ENCODE results near the gene KCTD1. TPM values are rescaled to one million over a fixed set of nuclear protein-coding genes. Genes with fewer than 3 reads are reported as not detected.

KCTD1 gene
- total RNA-seq, 1 donor from 2014 or later, result 17.1 TPM

DNA sequence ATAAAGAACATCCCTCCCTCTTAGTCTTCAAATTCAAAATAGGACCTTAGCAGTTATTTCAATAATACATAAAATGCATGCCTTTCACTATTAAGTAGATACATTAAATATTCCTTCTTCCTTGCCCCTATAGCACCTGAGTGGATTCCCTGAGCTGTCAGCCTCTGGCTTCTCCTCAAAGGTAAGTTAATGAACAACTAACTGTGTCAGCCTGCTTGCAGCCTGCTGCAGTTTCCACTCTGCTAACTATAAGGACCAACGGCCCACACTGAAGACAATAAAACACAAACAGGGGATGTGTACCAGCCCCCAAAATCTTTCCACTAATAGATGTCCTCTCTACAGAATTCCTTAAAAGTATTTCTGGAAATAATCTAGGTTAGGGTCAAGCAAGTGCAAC is 5.0 kb downstream of the KCTD1 start:
- peaks cover 2% of the 10 kb centered on the region for H3K9me3 Mint-ChIP-seq
- no peak for TF ChIP-seq EZH2phosphoT487 (IDR thresholded peaks at IDR 0.05)
- TF ChIP-seq, protein P1, sequence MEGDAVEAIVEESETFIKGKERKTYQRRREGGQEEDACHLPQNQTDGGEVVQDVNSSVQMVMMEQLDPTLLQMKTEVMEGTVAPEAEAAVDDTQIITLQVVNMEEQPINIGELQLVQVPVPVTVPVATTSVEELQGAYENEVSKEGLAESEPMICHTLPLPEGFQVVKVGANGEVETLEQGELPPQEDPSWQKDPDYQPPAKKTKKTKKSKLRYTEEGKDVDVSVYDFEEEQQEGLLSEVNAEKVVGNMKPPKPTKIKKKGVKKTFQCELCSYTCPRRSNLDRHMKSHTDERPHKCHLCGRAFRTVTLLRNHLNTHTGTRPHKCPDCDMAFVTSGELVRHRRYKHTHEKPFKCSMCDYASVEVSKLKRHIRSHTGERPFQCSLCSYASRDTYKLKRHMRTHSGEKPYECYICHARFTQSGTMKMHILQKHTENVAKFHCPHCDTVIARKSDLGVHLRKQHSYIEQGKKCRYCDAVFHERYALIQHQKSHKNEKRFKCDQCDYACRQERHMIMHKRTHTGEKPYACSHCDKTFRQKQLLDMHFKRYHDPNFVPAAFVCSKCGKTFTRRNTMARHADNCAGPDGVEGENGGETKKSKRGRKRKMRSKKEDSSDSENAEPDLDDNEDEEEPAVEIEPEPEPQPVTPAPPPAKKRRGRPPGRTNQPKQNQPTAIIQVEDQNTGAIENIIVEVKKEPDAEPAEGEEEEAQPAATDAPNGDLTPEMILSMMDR (IDR thresholded peaks at IDR 0.05), result no peak
- TF ChIP-seq EZH2 (IDR thresholded peaks at IDR 0.05), result no peak
- peaks cover 35% of the 10 kb centered on the region for H3K27me3 ChIP-seq
- DNase-seq (ENCODE audit: low spot score), result no peak
- H2AFZ ChIP-seq (replicated peaks), result no peak overlapping the region
- H3K4me1 Mint-ChIP-seq, result peaks cover 63% of the 10 kb centered on the region
- H3K27ac Mint-ChIP-seq, result no peak overlapping the region
- H4K20me1 ChIP-seq (ENCODE audit: low read depth), result peaks cover 63% of the 10 kb centered on the region
- no peak overlapping the region for H3K9ac ChIP-seq
- H3F3A ChIP-seq (ENCODE audit: low read depth), result peaks cover 12% of the 10 kb centered on the region
- H3K27ac ChIP-seq, result no peak overlapping the region
- no peak overlapping the region for H3K4me3 Mint-ChIP-seq
- peaks cover 32% of the 10 kb centered on the region for H3K4me1 ChIP-seq
- peaks cover 31% of the 10 kb centered on the region for H3K79me2 ChIP-seq (ENCODE audit: low read depth)
- H3K27me3 Mint-ChIP-seq (ENCODE audit: insufficient read depth, low read depth), result no peaks in the 10 kb centered on the region
- no peak overlapping the region for H3K4me3 ChIP-seq
- H3K36me3 Mint-ChIP-seq, result peaks cover 12% of the 10 kb centered on the region
- H3K9me3 ChIP-seq (ENCODE audit: low read depth), result no peaks in the 10 kb centered on the region
- no peak overlapping the region for H3K4me2 ChIP-seq
- no peaks in the 10 kb centered on the region for H3K36me3 ChIP-seq

DNA sequence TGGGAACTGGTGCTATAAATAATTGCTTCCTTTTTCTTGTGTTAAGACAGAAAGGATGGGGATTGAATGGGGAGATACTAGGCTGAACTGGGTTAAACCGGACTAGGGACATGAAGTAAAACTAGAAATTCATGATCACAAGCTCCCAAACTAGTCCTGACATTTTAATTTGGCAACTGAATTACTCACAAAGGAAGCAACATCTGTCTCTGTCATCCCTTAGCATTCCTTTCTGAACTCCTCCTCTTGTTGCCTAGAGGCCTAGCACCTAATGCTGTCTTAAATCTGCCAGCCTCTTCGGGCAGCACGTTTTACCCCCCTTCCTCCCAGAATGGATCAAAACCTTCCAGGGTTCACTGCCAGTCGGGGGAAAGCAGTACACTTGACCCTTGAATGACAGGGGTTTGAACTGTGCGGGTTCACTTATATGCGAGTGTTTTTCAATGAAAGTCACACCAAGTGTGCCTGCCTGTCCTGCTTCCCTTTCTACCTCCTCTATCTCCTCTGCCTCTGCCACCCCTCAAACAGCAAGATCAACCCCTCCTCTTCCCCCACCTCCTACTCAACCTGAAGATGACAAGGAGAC is 8.2 kb downstream of the KCTD1 start:
- Histone ChIP-seq H3K79me2 (ENCODE audit: low read depth) (peaks cover 17% of the 10 kb centered on the region), H3K27ac (no peak overlapping the region), H3K9ac (no peak overlapping the region), H4K20me1 (ENCODE audit: low read depth) (peaks cover 38% of the 10 kb centered on the region), H3F3A (ENCODE audit: low read depth) (no peaks in the 10 kb centered on the region), H2AFZ (replicated peaks) (no peak overlapping the region), H3K9me3 (ENCODE audit: low read depth) (no peaks in the 10 kb centered on the region), H3K27me3 (peaks cover 2% of the 10 kb centered on the region), H3K4me1 (peaks cover 7% of the 10 kb centered on the region), H3K36me3 (no peaks in the 10 kb centered on the region), H3K4me3 (no peak overlapping the region), H3K4me2 (no peak overlapping the region)
- H3K9me3 Mint-ChIP-seq, result no peaks in the 10 kb centered on the region
- H3K27ac Mint-ChIP-seq, result no peak overlapping the region
- TF ChIP-seq EZH2 (IDR thresholded peaks at IDR 0.05), result no peak
- TF ChIP-seq, protein P1 (IDR thresholded peaks at IDR 0.05), result no peak
- TF ChIP-seq EZH2phosphoT487 (IDR thresholded peaks at IDR 0.05), result no peak
- peaks cover 8% of the 10 kb centered on the region for H3K36me3 Mint-ChIP-seq
- no peak overlapping the region for H3K4me3 Mint-ChIP-seq
- no peak for DNase-seq (ENCODE audit: low spot score)
- peaks cover 40% of the 10 kb centered on the region for H3K4me1 Mint-ChIP-seq
- no peaks in the 10 kb centered on the region for H3K27me3 Mint-ChIP-seq (ENCODE audit: insufficient read depth, low read depth)

DNA sequence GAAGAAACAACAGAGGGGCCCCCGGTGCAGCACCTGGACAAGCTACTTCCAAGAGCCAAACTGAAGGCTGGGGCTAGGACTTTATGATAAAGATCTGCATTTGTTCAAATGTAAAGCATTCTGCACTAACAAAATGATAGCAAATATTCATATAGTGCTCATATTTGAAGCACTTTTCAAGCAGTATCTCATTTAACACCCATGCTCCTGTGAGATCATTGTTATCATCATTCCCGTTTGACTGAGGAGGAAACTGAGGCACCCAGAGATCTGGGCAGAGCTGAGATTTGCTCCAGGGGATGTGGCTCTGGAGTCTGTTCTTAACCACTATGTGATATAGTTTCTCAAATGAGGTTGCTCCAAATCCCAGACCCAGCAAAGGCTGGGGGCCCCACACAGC is 9.8 kb downstream of the KCTD1 start:
- TF ChIP-seq EZH2phosphoT487 (IDR thresholded peaks at IDR 0.05) (no peak), EZH2 (IDR thresholded peaks at IDR 0.05) (no peak)
- TF ChIP-seq, protein P1 (IDR thresholded peaks at IDR 0.05), result no peak
- H3K9ac ChIP-seq, result no peak overlapping the region
- DNase-seq (ENCODE audit: low spot score), result no peak
- no peaks in the 10 kb centered on the region for H3K36me3 ChIP-seq
- H2AFZ ChIP-seq (replicated peaks), result no peak overlapping the region
- H3K4me1 Mint-ChIP-seq, result peaks cover 24% of the 10 kb centered on the region
- H3K4me3 Mint-ChIP-seq, result no peak overlapping the region
- H3K27ac Mint-ChIP-seq, result no peak overlapping the region
- no peaks in the 10 kb centered on the region for H3K27me3 Mint-ChIP-seq (ENCODE audit: insufficient read depth, low read depth)
- H3K9me3 ChIP-seq (ENCODE audit: low read depth), result no peaks in the 10 kb centered on the region
- no peaks in the 10 kb centered on the region for H3K27me3 ChIP-seq
- H3K36me3 Mint-ChIP-seq, result peaks cover 8% of the 10 kb centered on the region
- H3K4me3 ChIP-seq, result no peak overlapping the region
- H3F3A ChIP-seq (ENCODE audit: low read depth), result no peaks in the 10 kb centered on the region
- H3K4me1 ChIP-seq, result no peaks in the 10 kb centered on the region
- H3K4me2 ChIP-seq, result no peak overlapping the region
- H3K9me3 Mint-ChIP-seq, result no peaks in the 10 kb centered on the region
- peaks cover 13% of the 10 kb centered on the region for H3K79me2 ChIP-seq (ENCODE audit: low read depth)
- peaks cover 22% of the 10 kb centered on the region for H4K20me1 ChIP-seq (ENCODE audit: low read depth)
- no peak overlapping the region for H3K27ac ChIP-seq

Measured in neural progenitor cell (in vitro differentiated cells).